ENCODE results near the gene TSG101. TPM values are rescaled to one million over a fixed set of nuclear protein-coding genes. Genes with fewer than 3 reads are reported as not detected.

The TSG101 gene
- total RNA-seq, 4 donors from 2014 or later = 67.8 to 80.0 (median 71.8) TPM

GRCh38 chr11:18490319-18490718 lies 36.4 kb downstream of the TSG101 start:
- 61% methylated on average over 1 of the region's 1 CpG for WGBS
- H3K4me1 ChIP-seq = no peaks in the 10 kb centered on the region
- TF ChIP-seq POLR2A (IDR thresholded peaks at IDR 0.05) (no peak), POLR2AphosphoS5 (IDR thresholded peaks at IDR 0.05) (no peak), CTCF (IDR thresholded peaks at IDR 0.05) (no peak), EP300 (IDR thresholded peaks at IDR 0.05) (no peak)
- no peak for DNase-seq (ENCODE audit: low spot score in 2 of 2)
- peaks cover 54% of the 10 kb centered on the region for H3K36me3 ChIP-seq
- no peak overlapping the region for H3K27ac ChIP-seq
- H3K4me3 ChIP-seq = no peak overlapping the region
- no peaks in the 10 kb centered on the region for H3K9me3 ChIP-seq
- no peaks in the 10 kb centered on the region for H3K27me3 ChIP-seq

- WGBS = 93% methylated on average over 8 of the region's 8 CpGs
- DNase-seq (ENCODE audit: low spot score in 2 of 2) = no peak
- H3K4me1 ChIP-seq = no peaks in the 10 kb centered on the region
- H3K4me3 ChIP-seq = no peak overlapping the region
- no peaks in the 10 kb centered on the region for H3K27me3 ChIP-seq
- peaks cover 76% of the 10 kb centered on the region for H3K36me3 ChIP-seq
- no peak overlapping the region for H3K27ac ChIP-seq
- TF ChIP-seq POLR2AphosphoS5 (IDR thresholded peaks at IDR 0.05) (no peak), CTCF (IDR thresholded peaks at IDR 0.05) (no peak), POLR2A (IDR thresholded peaks at IDR 0.05) (no peak), EP300 (IDR thresholded peaks at IDR 0.05) (no peak)
- no peaks in the 10 kb centered on the region for H3K9me3 ChIP-seq
Observed at GRCh38 chr11:18485913-18486528, 40.7 kb downstream of the TSG101 start.

GRCh38 chr11:18479063-18479462 lies 47.7 kb downstream of the TSG101 start:
- 90% methylated on average over 4 of the region's 4 CpGs for WGBS
- Histone ChIP-seq H3K27me3 (no peaks in the 10 kb centered on the region), H3K27ac (no peak overlapping the region), H3K4me3 (no peak overlapping the region), H3K36me3 (peaks cover 89% of the 10 kb centered on the region), H3K4me1 (no peaks in the 10 kb centered on the region), H3K9me3 (no peaks in the 10 kb centered on the region)
- no peak for DNase-seq (ENCODE audit: low spot score in 2 of 2)
- TF ChIP-seq POLR2A (IDR thresholded peaks at IDR 0.05) (no peak), EP300 (IDR thresholded peaks at IDR 0.05) (no peak), CTCF (IDR thresholded peaks at IDR 0.05) (no peak), POLR2AphosphoS5 (IDR thresholded peaks at IDR 0.05) (no peak)

GRCh38 chr11:18472587-18472986 lies 54.2 kb downstream of the TSG101 start:
- no peak for DNase-seq (ENCODE audit: low spot score in 2 of 2)
- Histone ChIP-seq H3K9me3 (no peaks in the 10 kb centered on the region), H3K4me1 (no peaks in the 10 kb centered on the region), H3K36me3 (peaks cover 25% of the 10 kb centered on the region), H3K27ac (no peak overlapping the region), H3K4me3 (no peak overlapping the region), H3K27me3 (no peaks in the 10 kb centered on the region)
- no peak for TF ChIP-seq POLR2AphosphoS5 (IDR thresholded peaks at IDR 0.05)

- Histone ChIP-seq H3K4me1 (no peaks in the 10 kb centered on the region), H3K27ac (no peak overlapping the region), H3K36me3 (peaks cover 19% of the 10 kb centered on the region), H3K4me3 (no peak overlapping the region), H3K27me3 (no peaks in the 10 kb centered on the region), H3K9me3 (no peaks in the 10 kb centered on the region)
- TF ChIP-seq EP300 (IDR thresholded peaks at IDR 0.05) = no peak
- TF ChIP-seq CTCF (IDR thresholded peaks at IDR 0.05) = no peak
- TF ChIP-seq POLR2AphosphoS5 (IDR thresholded peaks at IDR 0.05) = no peak
- TF ChIP-seq POLR2A (IDR thresholded peaks at IDR 0.05) = no peak
- DNase-seq (ENCODE audit: low spot score in 2 of 2) = no peak
- WGBS = 96% methylated on average over 3 of the region's 3 CpGs
Observed at GRCh38 chr11:18471995-18472394, 54.7 kb downstream of the TSG101 start.

GRCh38 chr11:18468961-18469360 lies 57.8 kb downstream of the TSG101 start:
- Histone ChIP-seq H3K9me3 (no peaks in the 10 kb centered on the region), H3K27me3 (no peaks in the 10 kb centered on the region), H3K4me1 (no peaks in the 10 kb centered on the region), H3K27ac (no peak overlapping the region), H3K36me3 (no peaks in the 10 kb centered on the region), H3K4me3 (no peak overlapping the region)
- WGBS = 91% methylated on average over 7 of the region's 7 CpGs
- TF ChIP-seq POLR2AphosphoS5 (IDR thresholded peaks at IDR 0.05) (no peak), EP300 (IDR thresholded peaks at IDR 0.05) (no peak), CTCF (IDR thresholded peaks at IDR 0.05) (no peak), POLR2A (IDR thresholded peaks at IDR 0.05) (no peak)
- DNase-seq (ENCODE audit: low spot score in 2 of 2) = no peak

Data from suprapubic skin (tissue), 4 donors.